ENCODE results near the gene TRAK1.

The TRAK1 gene

DNA sequence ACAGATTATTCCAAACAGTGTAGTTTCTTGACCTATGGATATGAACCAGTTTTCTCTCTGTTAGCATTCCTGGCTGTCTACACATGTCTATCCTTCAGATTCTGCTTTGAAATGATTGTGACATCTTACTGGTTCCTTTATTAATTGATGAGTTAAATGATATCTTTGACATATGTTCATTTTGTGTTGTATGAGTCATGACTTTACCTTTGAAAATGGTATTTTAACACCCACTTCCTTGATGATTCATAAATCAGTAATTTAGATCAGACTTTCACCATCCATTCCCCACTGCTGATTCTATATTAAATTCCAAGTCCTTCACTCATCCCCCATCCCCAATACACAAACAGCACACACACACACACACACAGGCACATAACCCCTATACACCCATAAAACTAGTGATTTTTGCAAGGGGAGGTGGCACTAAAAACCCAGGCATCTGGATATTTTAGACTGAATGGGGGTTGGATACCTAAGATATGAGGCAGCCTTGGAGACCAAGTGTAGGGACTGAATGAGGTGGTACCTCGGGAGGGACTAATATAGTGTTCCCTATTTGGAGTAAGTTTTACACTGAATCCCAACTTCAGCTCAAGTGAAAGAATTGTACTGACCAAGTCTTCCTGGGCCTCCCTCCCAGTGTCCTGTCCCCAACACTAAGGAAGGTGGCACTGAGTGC, 165.1 kb downstream of the TRAK1 start:
- DNase-seq = no peak

DNA sequence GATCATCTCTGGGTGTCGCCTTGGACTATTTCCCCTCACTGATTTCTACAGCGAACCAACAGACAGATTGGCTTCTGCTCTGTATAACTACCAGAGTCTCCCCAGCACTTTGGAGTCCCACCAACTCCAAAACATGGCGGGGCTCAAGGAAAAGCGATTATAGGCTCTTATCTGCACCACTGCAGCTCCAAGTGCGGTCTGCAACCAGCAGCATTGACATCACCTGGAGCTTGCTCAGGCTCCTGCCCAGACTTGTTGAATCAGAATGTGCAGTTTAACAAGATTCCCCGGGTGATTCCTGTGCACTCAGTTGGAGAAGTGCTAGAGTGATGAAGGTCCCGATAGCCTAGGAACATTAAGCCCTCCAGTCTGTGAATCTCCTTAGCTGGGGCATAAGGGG, 165.8 kb downstream of the TRAK1 start:
- DNase-seq = no peak

DNA sequence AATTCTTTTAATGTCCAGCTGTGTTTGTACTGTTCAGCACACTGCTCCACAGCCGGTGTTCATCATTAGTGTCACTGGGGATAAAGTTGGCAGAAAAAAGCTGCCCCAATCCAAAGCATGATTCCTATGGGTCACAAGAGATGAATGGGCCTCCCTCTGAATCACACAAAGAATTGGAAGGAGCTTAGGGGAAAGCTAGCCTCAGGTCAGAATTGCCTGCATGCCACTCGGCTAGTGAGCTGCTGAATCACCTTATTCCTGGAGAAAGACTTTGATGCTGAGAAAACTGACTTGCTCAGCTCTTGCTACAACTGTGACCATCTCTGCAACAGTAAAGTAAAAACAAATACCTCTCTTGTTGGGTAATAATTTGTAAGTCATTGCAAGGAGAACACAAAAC, 171.4 kb downstream of the TRAK1 start:
- no peak for DNase-seq

DNA sequence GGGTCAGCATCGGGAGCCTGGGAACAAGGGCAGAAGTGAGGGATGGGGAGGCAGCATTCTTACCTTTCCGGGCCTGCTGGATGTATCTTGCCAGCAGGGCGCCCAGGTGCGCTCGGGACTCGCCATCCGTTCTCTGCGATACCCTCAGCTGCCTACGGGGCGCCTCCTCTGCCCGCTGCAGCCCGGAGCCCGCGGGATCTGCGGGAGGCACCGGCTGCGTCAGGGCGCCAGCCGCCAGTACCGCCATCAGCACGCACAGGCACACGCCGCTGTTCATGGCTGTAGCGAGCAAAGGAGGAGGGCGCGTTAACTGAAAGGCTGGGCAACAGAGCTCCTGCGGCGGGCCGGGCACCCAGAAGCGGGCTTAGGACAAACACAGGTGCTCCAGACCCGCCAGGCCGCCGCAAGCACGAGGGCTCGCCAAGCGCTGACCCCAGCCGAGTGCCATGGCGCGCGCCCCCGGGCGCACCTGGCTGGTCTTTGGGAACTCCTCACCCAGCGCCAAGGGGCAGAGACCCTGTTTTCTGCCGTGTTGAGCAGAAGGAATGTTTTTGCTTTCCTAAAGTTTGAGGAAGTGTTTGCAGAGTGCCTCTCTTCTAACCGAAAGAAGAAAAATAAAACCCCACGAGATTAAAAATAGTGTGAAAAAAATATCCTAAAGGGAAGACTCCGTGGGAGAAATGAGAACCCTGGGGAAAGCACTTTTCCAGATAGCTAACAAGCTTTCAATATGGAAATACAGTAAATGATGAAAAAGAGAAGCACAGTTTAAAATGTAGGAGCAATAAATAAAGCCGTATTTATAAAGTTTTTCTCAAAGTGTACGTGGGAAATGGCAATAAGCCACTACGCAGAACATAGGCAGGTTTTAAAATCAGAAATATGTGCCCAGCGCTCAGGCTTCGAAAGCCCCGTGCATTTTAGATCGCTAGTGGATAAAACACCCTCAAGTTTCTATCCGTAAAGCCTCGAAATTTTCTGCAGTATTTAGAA, 172.5 kb downstream of the TRAK1 start:
- DNase-seq = no peak

DNA sequence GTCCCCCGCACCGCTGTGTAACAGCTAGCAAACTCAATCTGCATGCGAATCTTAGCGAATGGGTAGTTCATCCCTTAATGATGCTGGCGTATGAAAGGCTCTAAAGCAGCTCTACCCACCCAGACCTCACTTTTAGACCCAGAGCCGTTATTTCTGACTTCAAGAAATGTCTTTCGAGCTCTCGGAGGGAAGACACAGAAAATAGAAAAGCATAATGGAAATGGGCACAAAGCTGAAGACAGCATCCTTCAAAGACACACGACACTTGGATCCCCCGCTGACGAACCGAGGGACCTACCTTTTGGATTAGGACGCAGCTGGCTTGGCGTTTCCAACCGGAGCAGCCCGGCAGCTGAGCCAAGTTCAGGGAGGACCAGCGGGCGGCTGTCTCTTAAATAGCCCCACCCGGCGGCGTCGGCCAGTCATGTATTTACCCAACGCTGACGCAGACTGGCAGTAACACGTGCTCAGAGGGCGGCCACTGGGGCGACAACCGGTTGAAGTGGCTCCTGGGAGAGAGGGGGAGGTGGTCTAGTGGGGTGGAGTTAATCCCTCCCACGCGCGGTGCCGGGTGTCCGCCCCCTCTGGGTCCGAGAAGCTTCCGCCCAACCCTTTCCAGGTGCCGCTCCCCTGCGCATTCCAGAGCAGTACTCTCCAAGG, 173.4 kb downstream of the TRAK1 start:
- DNase-seq = peak; percentile 18

DNA sequence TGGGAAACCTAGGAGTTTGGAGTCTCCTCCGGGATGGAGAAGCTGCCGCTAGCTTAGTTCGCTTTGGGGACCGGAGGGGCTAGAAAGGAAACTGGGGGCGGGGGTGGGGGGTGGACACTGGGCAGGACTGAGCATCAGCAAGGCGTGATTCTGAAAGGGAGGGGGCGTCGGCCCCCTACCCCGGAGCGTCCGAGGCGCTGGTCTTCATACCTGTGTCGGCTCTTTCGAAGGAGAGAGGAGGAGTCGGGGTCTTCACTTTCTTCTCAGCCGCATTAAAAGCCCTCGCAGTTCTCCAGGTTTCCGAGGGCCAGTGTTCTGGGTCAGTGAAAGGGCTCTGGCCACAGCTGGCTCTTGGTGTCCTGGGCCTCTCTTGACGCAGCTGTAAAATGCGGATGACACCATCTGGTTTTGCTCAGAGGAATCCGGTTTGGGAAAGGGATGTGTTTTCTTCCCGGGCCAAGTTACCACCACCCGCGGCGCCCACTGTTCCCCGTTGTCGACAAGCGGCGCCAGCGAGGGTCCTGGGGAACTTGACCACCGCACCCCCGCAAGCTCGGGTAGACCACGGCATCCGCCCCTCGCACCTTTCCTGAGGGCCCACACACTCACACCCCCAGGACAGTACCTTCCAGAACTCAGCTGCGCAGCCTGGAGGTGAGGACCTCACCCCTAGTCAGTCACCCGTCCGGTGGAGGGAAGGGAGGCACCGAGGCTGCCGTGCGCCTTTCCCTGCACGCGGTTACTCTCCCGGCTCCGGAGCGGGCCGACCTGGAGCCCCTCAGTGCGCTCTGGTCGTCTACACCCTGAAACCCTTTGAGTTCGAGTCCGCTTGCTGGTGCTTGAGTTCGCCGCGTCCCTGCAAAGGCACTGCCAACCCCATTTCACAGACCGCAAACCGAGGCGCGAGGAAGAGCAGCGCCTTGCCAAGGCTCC, 174.2 kb downstream of the TRAK1 start:
- DNase-seq = no peak

DNA sequence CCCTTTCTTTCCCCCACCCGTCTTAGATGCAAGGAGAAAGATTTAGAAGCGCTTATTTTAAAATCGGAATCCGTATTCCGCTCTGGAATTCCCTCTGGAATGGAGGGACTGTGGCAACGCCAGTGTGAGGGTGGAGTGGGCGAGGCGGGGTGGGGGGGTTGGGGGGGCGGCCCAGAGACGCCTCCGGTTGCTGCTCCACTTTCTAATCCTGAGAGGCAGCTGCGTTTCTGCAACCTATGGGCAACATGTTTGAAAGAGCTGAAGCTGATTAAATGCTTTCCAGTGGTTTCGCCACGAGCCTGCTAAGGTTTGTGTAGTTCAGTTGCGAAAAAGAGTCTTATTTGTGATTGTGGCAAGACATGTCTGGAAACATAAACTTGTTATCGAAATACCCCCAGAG, 174.9 kb downstream of the TRAK1 start, which contains the start of gene CCK:
Gene CCK (minus strand): TSS at position 101 of the 400 bp plus-strand sequence. CDS start 2,555 bp downstream, outside the sequence.
- no peak for DNase-seq

DNA sequence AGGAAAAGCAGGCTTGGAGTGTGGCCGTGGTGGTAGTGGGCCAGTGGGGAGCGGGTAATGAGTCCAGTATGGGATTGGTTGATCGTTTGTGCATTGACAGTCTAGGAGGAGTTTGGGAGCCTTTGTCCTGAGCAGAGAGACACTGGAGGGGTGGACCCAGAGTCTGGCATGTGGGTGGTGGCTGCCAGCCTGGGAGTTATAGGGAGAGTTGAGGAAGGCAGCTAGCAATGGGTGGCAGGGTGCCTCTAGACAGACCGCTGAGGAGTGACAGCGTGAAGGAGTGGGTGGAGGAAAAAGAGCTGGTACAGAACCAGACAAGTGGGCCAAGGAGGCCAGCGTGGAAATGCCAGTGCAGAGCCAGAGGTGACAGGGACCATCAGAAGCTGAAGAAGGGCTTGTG, 176.7 kb downstream of the TRAK1 start:
- DNase-seq = no peak

DNA sequence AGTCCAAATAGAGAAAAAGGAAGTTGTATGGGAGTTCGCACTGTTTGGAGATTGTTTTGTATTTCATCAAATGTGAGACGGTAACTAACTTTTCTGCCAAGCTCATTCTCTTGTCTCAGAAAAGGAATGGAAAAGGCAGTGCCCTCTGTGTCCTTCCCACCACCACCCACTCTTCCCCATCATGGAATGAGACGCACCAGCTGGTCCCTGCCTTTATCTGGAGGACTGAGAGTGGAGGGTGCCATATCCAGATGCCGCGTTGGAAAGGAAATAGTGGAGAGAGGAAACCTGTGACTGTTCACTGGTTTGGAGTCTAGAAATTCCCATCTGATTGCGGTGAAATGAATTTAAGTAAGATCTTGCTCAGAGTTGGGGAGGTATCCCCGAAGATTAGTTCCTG, 178.5 kb downstream of the TRAK1 start:
- no peak for DNase-seq

DNA sequence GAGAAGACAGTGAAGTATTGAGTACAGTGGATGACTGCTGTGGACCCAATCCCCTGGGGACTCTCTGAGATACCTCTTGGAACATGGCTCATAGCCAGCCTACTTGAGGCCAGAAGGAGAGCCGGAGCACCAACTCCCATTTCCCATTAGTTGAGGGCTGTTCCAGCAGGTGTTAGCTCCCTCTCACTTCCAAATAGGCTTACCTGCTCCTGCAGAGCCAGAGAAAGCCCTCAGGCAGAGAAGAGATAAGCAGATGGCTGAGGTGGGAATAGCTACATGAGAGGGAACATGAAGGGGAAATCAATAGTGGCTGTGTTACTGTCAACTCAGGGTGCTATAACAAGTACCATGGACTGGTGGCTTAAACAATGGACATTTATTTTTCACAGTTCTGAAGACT, 179.4 kb downstream of the TRAK1 start:
- DNase-seq = no peak

DNA sequence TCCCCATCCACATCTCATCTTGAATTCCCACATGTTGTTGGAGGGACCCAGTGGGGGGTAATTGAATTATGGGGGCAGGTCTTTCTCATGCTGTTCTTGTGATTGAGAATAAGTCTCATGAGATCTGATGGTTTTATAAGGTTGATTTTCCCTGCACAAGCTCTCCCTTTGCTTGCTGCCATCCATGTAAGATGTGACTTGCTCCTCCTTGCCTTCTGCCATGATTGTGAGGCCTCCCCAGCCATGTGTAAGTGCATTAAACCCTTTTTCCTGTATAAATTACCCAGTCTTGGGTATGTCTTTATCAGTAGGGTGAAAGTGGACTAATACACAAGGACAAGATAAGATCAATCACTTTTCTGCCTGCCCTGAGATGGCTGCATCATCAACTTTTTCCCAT, 180.6 kb downstream of the TRAK1 start:
- DNase-seq = no peak

DNA sequence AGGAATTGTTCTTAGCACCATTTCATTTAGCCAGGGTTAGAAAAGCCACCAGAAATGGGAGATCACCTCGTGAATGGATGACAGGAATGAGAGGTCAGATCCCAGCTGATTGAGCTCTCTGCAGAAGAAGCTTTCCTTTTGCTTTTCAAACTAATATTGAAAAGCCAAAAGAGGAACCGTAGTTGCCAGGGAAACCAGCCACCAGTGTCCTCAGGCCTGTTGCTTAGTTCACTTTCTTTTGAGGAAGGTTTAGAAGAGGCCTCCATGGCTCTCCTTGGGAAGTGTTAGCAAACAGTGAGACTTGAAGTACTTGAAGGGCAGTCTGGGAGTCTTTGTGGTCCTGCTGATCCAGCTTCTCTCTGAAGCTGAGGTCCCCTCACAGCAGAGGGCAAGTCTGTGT, 182.2 kb downstream of the TRAK1 start:
- DNase-seq = no peak

DNA sequence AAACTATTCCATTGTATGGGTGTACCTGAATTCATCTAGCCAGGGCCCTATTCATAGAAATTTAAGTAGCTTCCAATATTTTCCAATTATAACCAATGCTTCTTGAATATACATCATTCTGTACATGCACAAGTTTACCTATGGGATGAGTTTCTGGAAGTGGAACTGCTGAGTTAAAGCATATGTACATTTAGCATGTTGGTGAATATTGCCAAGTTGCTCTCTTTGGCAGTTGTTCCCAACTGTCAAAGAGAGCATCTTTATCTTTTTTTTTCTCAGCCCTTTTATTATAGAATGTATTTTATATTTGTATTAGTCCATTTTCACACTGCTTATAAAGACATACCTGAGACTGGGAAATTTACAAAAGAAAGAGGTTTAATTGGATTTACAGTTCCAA, 183.1 kb downstream of the TRAK1 start:
- DNase-seq = no peak

DNA sequence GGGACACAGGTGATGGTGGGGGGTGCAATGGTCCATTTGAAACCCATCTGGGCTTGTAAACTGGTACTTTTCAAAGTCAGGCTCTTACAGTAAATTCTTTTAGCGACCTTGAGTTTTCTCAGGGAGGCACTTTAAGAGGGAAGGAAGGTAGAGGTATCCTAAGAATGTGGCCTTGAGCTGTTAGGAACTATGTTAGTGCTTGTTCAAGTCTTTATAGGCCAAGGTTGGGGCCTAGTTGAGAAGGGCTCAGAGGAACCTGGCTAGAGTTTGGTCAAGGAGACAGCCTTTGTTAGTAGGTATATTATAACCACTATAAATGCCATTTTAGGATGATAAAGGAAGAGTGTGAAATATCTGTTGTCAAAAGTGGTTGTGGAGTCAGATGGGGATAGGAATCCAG, 184.1 kb downstream of the TRAK1 start:
- no peak for DNase-seq
